GM19397 (cell line): ENCODE data around the gene AOAH.

ENCODE experiments used
- ATAC-seq: cut with Tn5 transposase; IDR thresholded peaks from one replicate; pipeline ENCODE4 v1.9.1; 2021; ENCODE audit warnings: mild to moderate bottlenecking, moderate library complexity; ENCODE audit not compliant: unreplicated experiment

Gene AOAH

GRCh38 chr7:36564489-36564888 lies 159.8 kb downstream of the AOAH start:
- ATAC-seq, result no peak

- ATAC-seq, result no peak
These were observed 160.5 kb downstream of the AOAH start for GRCh38 chr7:36563706-36564327.

GRCh38 chr7:36562121-36562520 lies 162.2 kb downstream of the AOAH start:
- no peak for ATAC-seq

- ATAC-seq, result no peak
These were observed 175.3 kb downstream of the AOAH start for GRCh38 chr7:36549029-36549428.

GRCh38 chr7:36547416-36547815 lies 176.9 kb downstream of the AOAH start:
- no peak for ATAC-seq

- no peak for ATAC-seq
These were observed 178.0 kb downstream of the AOAH start for GRCh38 chr7:36546331-36546730.

GRCh38 chr7:36545291-36545690 lies 179.0 kb downstream of the AOAH start:
- no peak for ATAC-seq

GRCh38 chr7:36538126-36538525 lies 186.2 kb downstream of the AOAH start:
- no peak for ATAC-seq

- ATAC-seq, result no peak
These were observed 188.2 kb downstream of the AOAH start for GRCh38 chr7:36535866-36536664.

GRCh38 chr7:36533717-36534116 lies 190.6 kb downstream of the AOAH start:
- no peak for ATAC-seq

GRCh38 chr7:36532981-36533499 lies 191.3 kb downstream of the AOAH start:
- no peak for ATAC-seq

GRCh38 chr7:36531951-36532350 lies 192.3 kb downstream of the AOAH start:
- no peak for ATAC-seq

- no peak for ATAC-seq
These were observed 193.8 kb downstream of the AOAH start for GRCh38 chr7:36530456-36530855.

- no peak for ATAC-seq
These were observed 196.8 kb downstream of the AOAH start for GRCh38 chr7:36527549-36527913.

GRCh38 chr7:36526863-36527548 lies 197.3 kb downstream of the AOAH start:
- no peak for ATAC-seq

GRCh38 chr7:36523371-36524101 lies 200.8 kb downstream of the AOAH start:
- no peak for ATAC-seq

- ATAC-seq, result no peak
These were observed 201.8 kb downstream of the AOAH start for GRCh38 chr7:36522453-36523007.

- no peak for ATAC-seq
These were observed 202.4 kb downstream of the AOAH start for GRCh38 chr7:36521911-36522310.

- ATAC-seq, result no peak
These were observed 203.2 kb downstream of the AOAH start for GRCh38 chr7:36521133-36521532.

GRCh38 chr7:36515847-36516246 lies 208.4 kb downstream of the AOAH start:
- no peak for ATAC-seq
